ENCODE results near the gene IFITM10. TPM values are rescaled to one million over a fixed set of nuclear protein-coding genes. Genes with fewer than 3 reads are reported as not detected.

Gene IFITM10
- total RNA-seq, 1 experiment from 2014 or later = not detected

DNA sequence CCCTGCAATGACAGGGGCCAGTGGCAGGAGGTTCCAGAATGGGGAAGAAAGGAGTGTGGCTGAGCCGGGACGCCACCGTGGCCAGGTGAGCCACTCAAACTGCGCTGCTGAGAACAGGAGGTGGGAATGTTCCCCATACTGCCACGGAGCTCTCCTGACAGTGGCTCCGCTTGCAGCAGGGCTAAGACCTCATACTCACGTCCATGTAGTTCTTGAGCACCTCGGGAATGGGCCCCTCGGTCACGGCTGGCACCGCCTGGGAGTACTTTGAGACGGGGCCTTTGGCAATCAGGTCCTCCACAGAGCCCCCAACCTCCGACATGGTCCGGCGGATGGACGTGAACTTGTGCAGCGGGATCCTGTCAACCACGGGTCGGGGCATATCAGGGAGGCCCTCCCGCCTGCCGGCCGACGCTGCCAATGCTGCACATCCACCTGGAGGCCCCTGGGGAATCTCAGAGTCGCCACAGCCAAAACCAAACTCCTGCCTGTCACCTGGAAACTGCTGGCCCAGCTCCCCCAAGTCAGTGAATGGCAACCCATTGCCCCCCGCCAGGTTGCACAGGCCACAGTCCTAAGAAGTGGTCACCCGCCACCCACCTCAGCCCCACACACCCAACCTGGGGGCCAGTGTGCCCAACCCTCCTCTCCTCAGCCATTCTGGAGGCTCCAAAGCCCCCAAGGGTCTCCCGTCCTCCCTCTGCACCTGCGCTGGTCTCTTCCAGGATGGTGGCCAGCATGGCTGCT, 10.9 kb upstream of the IFITM10 start:
- POLR2A ChIA-PET (ENCODE audit: low non-redundant PET) = no interaction called here
- Histone ChIP-seq H3K4me3 (ENCODE audit: low read depth, low read length, poor library complexity, severe bottlenecking) (no peak overlapping the region), H3K9me3 (ENCODE audit: low read depth, low read length, poor library complexity, severe bottlenecking) (no peaks in the 10 kb centered on the region), H3K27ac (ENCODE audit: low read depth, low read length, poor library complexity, severe bottlenecking) (no peak overlapping the region), H3K27me3 (replicated peaks; ENCODE audit: insufficient read depth, low read depth, low read length, poor library complexity) (no peaks in the 10 kb centered on the region), H3K36me3 (ENCODE audit: insufficient read depth, low read length, poor library complexity, severe bottlenecking) (no peaks in the 10 kb centered on the region), H3K4me1 (ENCODE audit: insufficient read depth, low read length, poor library complexity, severe bottlenecking) (no peaks in the 10 kb centered on the region)
- intact Hi-C loops (cut with micrococcal nuclease; ENCODE audit: unreplicated experiment) = no loop called here
- TF ChIP-seq, protein P1, sequence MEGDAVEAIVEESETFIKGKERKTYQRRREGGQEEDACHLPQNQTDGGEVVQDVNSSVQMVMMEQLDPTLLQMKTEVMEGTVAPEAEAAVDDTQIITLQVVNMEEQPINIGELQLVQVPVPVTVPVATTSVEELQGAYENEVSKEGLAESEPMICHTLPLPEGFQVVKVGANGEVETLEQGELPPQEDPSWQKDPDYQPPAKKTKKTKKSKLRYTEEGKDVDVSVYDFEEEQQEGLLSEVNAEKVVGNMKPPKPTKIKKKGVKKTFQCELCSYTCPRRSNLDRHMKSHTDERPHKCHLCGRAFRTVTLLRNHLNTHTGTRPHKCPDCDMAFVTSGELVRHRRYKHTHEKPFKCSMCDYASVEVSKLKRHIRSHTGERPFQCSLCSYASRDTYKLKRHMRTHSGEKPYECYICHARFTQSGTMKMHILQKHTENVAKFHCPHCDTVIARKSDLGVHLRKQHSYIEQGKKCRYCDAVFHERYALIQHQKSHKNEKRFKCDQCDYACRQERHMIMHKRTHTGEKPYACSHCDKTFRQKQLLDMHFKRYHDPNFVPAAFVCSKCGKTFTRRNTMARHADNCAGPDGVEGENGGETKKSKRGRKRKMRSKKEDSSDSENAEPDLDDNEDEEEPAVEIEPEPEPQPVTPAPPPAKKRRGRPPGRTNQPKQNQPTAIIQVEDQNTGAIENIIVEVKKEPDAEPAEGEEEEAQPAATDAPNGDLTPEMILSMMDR (conservative IDR thresholded peaks at IDR 0.05; ENCODE audit: low read depth, low read length) = no peak
- no peak for TF ChIP-seq EZH2 (IDR thresholded peaks at IDR 0.05; ENCODE audit: borderline replicate concordance, low read depth, low read length, poor library complexity, severe bottlenecking)
- CTCF ChIA-PET = no interaction called here
- no TSS peak for BruUV-seq (replicated peaks)
- no peak for DNase-seq (ENCODE audit: low spot score)

DNA sequence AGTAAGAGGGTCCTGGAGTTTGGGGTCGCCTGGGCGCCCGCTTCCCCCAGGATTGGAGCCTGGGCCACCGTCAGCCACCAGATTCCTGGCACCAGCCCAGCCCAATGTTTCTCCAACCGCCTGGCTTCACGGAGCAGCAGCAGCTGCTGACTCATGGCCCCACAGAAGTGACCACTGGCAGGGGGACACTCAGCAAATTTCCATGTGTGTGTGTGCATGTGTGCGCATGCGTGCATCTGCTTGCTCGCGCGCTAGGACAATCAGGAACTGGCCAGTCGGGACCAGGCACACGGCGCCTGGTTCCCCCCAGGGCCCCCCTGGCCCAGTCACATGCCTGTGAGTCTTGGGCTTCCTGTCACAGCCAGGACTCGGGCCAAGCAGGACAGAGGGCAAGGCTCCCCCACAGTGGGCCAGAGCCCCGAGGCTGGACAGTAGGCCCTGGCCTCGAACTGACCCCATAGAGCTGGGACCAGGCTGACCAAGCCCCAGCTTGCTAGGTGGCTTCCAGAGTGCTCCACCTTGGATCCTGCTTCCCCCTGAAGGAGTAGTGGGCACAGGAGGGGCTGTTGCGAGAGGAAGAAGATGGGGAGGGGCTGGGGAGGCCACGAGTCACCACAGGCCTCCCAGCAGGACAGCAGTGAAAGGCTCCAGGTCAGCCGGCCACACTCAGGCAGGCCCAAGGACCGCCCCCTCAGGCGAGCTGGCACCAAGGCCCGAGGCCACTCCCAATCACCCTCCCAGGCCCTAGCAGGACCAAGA, 10.1 kb upstream of the IFITM10 start:
- no peaks in the 10 kb centered on the region for H3K27me3 ChIP-seq (replicated peaks; ENCODE audit: insufficient read depth, low read depth, low read length, poor library complexity)
- H3K4me3 ChIP-seq (ENCODE audit: low read depth, low read length, poor library complexity, severe bottlenecking) = no peak overlapping the region
- CTCF ChIA-PET = no interaction called here
- DNase-seq (ENCODE audit: low spot score) = no peak
- BruUV-seq (replicated peaks) = no TSS peak
- intact Hi-C loops (cut with micrococcal nuclease; ENCODE audit: unreplicated experiment) = no loop called here
- H3K9me3 ChIP-seq (ENCODE audit: low read depth, low read length, poor library complexity, severe bottlenecking) = no peaks in the 10 kb centered on the region
- POLR2A ChIA-PET (ENCODE audit: low non-redundant PET) = no interaction called here
- TF ChIP-seq, protein P1 (conservative IDR thresholded peaks at IDR 0.05; ENCODE audit: low read depth, low read length) = no peak
- no peak for TF ChIP-seq EZH2 (IDR thresholded peaks at IDR 0.05; ENCODE audit: borderline replicate concordance, low read depth, low read length, poor library complexity, severe bottlenecking)
- H3K36me3 ChIP-seq (ENCODE audit: insufficient read depth, low read length, poor library complexity, severe bottlenecking) = no peaks in the 10 kb centered on the region
- no peak overlapping the region for H3K27ac ChIP-seq (ENCODE audit: low read depth, low read length, poor library complexity, severe bottlenecking)
- no peaks in the 10 kb centered on the region for H3K4me1 ChIP-seq (ENCODE audit: insufficient read depth, low read length, poor library complexity, severe bottlenecking)

DNA sequence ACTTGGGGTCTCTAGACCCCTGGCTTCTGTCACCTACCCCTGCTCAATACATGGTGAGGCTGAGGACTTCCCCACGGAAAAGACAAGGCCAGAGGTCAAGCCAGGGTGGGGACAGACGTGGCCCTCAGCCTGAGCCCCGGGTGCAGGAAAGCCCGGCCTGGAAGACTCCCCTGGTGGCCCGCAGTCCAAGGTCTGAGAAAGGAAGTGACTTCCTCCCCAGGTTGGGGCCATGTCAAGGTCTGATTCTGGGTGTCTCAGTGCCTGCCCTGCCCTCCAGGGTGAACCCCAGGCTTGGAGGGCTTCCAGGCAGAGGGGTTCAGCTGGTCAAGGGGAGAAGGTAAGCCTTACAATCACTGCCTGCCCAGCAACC, 9.4 kb upstream of the IFITM10 start:
- no peaks in the 10 kb centered on the region for H3K36me3 ChIP-seq (ENCODE audit: insufficient read depth, low read length, poor library complexity, severe bottlenecking)
- H3K27ac ChIP-seq (ENCODE audit: low read depth, low read length, poor library complexity, severe bottlenecking) = no peak overlapping the region
- H3K4me3 ChIP-seq (ENCODE audit: low read depth, low read length, poor library complexity, severe bottlenecking) = no peak overlapping the region
- CTCF ChIA-PET = no interaction called here
- no peaks in the 10 kb centered on the region for H3K9me3 ChIP-seq (ENCODE audit: low read depth, low read length, poor library complexity, severe bottlenecking)
- DNase-seq (ENCODE audit: low spot score) = no peak
- H3K27me3 ChIP-seq (replicated peaks; ENCODE audit: insufficient read depth, low read depth, low read length, poor library complexity) = no peaks in the 10 kb centered on the region
- no TSS peak for BruUV-seq (replicated peaks)
- intact Hi-C loops (cut with micrococcal nuclease; ENCODE audit: unreplicated experiment) = no loop called here
- TF ChIP-seq, protein P1 (conservative IDR thresholded peaks at IDR 0.05; ENCODE audit: low read depth, low read length) = no peak
- TF ChIP-seq EZH2 (IDR thresholded peaks at IDR 0.05; ENCODE audit: borderline replicate concordance, low read depth, low read length, poor library complexity, severe bottlenecking) = no peak
- no peaks in the 10 kb centered on the region for H3K4me1 ChIP-seq (ENCODE audit: insufficient read depth, low read length, poor library complexity, severe bottlenecking)
- POLR2A ChIA-PET (ENCODE audit: low non-redundant PET) = no interaction called here

Measured in A673 (cell line).